NCI-H2029 (cell line): ENCODE data around the gene MAGEF1.
A peak's percentile ranks its signal among the peaks of the same experiment; 100 is the strongest.

ENCODE experiments used
- DNase-seq: peaks from one replicate; lab custom pipeline; 2025; lab: John Stamatoyannopoulos, UW

Gene MAGEF1, protein sequence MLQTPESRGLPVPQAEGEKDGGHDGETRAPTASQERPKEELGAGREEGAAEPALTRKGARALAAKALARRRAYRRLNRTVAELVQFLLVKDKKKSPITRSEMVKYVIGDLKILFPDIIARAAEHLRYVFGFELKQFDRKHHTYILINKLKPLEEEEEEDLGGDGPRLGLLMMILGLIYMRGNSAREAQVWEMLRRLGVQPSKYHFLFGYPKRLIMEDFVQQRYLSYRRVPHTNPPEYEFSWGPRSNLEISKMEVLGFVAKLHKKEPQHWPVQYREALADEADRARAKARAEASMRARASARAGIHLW

GRCh38 chr3:184711493-184712247 is at the start of gene MAGEF1:
MAGEF1 (minus strand) TSS chr3:184712064; CDS start chr3:184711821, 243 bp downstream.
- peak; percentile 74 for DNase-seq

DNA sequence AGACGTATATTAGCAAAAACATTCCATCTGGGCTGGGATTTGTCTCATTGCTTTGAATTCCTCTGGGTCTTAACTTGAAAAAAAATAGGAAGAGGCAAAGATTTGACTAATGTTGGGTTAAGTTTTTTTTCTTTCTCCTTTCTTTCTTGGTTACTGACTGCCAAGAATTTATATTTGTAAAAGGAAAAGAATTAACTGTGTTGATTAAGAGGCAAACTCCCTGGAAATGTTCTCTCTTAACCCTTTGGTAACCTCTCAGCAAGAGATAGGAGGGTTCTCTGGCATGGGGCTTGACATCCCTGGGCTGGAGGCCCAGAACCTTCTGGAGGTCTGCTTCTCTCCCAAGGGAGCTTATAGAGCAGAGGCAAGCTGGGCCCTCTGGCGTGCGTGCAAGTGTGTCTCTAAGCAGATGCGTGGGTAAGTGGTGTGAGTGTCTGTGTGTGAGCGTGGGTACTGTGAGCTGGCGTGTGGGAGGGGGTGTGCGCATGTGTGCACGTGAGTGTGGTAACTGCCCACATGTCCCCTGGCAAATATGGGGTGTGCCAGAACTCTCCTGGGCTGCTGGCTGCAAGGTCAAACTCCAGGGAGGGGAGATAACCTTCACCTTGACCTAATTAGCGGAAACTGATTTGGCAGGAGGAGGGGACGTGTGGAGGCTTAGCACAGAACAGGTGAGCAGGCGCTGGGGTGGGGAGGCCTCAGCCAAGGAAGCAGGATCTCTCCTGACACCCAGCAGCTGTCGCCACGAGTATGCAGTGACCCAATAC is 49.4 kb upstream of the MAGEF1 start:
- DNase-seq, result no peak

DNA sequence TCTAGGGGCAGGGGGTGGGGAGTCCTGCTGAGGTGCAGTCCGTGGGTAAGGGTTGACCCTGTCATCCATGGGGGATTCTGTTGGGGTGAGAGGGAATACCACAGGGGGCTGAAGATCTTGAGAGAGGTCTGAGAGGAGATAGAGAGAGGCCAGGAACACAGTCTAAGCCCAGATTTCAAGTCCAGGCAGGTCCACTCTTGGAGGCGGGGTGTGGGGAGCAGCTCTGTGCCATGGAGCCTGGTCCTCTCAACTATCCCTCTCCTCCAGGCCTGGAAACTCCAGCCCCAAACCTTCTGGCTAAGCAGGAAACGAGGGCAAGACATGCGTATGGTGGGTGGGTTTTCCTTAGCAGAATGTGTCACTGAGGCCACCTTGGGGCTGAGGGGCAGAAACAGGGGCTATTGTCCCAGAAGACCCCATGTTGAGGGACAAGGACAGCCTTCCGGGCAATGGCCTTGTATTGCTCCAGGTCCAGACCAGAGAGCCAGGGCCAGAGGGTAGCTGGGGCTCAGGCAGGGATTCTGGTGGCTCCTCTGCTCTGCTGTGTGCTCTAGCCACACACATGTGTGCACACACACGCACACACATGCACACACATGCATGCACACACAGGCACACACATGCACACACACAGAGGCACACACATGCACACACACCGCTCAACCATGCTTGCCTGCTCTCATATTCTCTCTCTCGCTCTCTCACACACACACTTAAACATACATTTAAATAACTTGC is 48.6 kb upstream of the MAGEF1 start:
- no peak for DNase-seq

DNA sequence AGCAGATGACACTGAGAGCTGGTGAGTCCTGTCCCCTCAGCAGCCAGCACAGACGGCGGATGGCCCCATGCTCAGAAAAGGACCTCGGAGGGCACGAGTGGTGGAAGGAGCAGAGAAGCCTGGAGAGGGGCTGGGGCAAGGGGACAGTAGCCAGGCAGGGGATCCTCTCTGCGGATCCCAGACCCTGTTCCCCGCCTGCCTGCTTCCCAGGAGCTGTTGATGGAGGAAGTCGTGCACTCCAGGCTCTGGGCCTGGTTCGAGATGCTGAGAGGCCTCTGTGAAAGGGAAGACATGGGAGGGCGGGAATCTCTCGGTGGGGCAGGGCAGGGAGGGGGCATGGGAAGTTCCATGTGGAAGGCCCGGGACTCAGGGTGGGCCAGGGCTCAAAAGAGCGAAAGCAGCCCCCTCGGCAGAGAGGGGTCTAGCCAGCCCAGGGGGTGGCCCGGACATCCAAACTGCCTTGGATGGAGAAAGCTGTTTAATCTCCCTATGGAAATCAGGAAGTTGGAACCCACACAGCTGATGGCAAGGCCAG is 47.9 kb upstream of the MAGEF1 start:
- DNase-seq, result no peak

- DNase-seq, result no peak
Measured at GRCh38 chr3:184758056-184758455, 46.2 kb upstream of the MAGEF1 start.

DNA sequence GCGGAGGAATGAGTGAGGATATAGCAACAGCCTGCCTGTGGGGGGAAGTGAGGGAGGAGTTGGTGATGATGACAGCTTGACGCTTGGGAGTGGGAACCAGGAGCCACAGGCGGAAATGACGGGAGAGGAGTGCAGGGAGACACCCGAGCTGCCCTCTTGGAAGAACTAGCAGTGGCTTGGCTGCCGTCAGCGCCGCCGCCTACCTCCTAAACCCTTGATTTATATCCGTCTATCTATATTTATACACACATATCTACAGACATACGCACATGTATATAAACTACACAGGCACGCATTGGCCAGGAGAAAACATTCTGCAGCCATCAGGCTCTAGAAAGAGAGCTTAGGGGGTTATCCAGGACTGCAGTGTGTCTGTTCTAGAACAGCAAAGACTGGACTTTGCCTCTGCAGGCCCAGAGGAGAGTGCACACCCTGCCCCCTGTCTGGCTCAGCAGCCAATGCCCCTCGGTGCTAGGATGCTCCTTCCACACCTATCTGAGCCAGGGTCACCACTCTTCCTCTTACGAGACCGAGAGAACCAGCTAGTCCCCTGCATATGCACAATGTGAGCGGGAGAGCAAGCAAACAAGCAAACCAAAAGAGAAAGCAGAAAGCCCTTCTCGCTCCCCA is 45.3 kb upstream of the MAGEF1 start:
- peak; percentile 25 for DNase-seq

DNA sequence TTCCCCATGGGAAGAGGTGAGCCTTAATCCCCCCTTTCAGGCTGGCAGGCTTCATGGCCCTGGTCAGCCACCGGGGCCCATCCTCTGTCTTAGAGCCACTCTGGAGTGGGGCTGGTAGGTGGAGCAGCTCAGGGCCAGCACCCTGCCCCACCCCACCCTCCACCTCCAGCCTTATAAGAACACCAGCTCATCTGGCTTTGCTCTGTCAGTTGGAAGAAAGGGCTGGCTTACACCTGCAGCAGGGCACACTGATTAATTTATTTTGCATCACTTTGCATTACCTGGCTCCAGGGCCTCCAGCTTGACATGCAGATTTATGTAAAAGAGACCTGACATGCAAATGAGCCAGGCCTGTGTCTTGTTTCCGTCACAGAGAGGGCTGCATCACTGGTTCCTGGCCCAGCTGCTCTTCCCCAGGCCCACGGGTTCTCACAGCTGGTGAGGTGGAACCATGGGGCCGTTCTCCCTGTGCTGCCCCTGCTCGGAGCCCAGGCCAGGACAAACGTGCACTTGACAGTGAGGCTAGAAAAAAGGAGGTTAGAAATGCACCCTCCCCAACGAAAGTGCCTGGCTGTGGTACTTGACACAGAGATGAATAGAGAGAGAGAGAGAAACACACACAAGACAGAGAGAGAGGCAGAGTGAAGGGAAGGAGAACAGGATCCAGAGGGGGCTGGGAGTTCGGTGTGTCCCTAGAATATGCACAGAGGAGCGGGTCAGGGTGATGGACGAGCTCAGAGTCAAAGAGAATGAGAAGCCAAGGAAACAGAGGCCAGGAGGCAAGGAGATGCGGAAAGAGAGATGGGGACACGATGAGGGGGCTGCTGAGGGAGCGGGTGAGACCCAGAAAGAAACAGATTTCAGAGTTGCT is 44.5 kb upstream of the MAGEF1 start:
- DNase-seq, result no peak

DNA sequence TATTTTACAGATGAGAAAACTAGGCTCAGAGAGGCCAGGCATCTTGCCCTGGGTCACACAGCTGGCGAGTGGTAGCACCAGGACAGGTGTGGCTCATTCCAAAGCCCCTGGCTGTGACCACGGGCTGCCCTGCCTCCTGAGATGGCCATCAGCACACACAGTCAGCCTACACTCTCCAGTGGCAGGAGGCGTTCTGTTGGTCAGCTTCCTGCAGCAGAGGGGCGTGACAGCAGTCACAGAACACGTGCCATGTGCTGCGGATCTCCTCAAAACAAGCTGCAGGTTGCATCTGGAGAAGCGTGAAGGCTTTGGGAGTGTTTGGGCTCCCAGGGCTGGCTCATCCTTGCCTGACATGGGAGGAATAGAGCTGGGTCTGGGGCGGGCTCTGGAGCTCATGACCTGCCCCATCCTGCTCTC is 43.5 kb upstream of the MAGEF1 start:
- no peak for DNase-seq

DNA sequence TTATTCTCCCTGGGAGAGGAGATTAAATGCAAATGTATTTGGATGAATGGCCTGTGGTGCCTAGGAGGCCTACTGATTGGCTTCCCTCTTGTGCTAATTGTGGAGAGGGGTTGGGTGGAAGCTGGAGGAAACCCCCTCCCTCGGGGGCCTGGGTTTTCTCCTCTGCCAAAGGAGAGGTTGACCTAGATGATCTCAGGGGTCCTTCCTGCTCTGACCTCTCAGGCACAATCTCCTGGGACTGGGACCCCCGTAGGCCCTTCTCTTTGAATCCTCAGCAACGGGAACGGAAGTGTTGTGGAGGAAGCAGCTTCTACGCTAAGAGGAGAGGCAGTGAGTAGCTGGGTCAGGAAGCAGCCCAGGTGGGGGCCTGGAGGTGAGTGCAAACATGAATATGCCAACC is 40.5 kb upstream of the MAGEF1 start:
- no peak for DNase-seq

- DNase-seq, result no peak
Measured at GRCh38 chr3:184751204-184752040, 39.6 kb upstream of the MAGEF1 start.

DNA sequence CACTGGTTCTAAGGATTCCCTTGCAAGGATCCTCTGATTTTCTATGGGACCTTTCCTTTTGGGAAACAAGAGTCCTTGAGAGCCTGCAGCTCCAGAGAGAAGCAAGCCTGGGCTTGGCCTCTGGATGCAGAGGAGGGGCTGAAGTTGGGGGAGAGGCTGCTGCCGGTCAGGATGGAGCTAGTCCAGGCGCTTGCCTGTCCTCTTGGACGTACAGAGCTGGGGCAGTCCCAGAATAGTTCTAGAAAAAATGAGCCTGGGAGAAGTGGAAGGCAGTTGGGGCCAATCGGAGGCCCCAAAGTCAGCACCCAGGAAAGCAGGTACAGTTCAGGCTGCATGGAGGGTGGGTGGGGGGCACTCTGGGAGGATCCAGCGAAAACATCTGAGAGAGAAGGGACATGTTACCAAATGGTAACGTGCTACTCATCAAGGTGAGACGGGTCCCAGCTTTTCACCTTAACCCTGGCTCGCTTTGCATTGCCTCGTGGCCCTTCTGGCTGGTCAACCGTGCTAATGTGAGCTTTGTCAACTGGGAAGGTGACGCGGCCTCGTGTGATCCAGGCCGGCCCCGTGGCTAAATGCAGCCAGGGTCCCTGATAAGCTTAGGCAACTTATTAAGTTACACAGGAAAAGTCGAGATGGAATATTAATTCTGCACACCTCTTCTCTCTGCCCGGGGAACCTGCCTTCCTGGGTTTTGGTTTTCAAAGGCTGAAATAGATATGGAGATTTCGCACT is 38.7 kb upstream of the MAGEF1 start:
- no peak for DNase-seq

DNA sequence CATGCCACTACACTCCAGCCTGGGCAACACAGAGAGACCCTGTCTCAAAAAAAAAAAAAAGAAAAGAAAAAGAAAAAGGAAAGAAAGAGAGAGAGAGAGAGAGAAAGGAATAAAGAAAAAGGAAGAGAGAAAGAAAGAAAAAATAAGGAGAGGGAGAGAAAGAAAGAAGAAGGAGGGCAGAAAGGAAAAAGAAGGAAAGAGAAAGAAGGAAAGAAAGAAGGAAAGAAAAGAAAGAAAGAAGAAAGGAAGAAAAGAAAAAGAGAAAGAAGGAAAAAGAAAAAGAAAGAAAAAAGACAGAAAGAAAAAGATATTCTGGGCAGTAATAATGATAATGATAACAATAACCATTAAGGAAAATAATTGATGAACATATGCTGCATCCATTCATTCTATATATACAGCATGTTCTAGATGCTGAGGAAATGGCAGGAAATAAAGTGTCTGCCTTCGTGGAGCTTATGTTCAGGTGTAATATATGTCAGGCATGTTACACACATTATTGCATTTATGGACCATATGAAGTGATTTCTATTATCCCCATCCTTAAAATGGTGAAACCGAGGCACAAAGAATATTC is 37.4 kb upstream of the MAGEF1 start:
- DNase-seq, result no peak

DNA sequence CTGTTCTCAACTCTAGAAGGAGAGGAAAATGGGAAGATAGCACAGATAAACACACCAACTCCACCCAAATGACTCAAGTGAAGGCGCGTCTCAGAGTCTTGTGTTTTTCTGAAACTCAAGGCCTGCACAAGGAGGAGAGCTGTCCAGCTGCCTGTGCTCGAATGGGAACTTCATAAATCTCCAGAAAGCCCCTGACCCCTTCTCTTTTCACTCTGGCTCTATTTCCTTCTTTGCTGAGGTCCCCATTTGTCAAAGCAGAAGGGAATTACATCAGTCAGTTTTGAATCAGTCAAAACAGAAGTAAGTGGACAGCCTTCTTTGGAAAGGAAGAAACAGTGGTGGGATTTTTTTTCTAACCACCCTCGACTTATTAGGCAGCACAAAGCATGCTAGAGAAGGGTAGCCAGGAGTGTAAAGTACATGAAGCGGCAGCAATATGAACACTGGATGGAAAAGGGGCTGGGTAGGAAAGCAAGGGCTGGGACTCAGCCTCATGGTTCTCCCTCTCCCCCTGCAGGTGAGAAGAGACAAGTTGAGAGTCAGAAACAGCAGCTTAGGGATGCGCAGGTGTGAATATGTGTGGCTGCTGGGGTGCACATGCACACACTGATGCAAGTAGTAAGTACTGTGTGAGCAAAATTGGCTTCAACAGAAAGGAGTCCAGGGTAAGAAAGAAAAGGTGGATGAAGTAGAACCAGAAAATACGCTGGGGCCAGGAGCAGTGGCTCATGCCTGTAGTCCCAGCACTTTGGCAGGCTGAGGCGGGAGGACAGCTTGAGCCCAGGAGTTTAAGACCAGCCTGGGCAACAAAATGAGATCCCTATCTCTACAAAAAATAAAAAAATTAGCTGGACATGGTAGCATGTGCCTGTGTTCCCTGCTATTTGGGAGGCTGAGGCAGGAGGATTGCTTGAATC is 36.6 kb upstream of the MAGEF1 start:
- DNase-seq, result no peak

GRCh38 chr3:184746131-184747120 is 34.6 kb upstream of the MAGEF1 start:
- DNase-seq, result no peak

DNA sequence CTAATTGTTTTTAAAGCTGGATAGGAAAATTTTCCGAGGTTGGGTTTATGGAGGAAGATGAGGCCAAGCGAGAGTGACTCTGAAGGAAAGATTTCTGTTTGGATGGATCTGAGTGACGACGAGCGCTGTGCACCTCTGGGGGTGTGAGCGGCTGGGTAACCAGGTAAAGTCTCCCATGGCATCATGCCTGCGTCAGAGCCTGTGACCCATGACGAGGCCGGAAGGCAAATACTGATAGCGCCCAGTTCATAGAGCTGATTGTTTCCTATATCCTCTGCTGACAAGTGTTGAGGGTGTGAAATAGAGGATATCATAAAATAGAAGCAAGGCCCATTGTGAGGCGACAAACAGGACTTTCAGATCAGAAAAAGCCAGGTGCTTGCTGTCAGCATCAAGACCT is 33.7 kb upstream of the MAGEF1 start:
- no peak for DNase-seq

DNA sequence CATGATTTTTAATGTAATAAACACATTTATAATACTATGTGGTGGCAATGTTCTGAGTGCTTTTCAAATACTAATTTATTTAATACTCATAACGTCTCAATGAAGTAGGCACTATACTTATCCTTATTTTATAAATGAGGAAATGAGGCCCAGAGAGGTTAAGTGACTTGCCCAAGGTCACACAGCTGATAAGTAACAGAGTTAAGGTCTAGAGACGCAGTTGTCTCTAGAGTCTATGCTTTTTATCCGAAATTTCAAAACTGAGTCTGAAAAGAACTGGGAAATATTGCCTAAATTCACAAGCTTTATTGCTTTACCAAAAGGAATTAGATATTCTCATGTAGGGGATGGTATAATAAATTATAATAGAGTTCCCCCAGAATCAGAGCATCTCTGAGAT is 31.4 kb upstream of the MAGEF1 start:
- DNase-seq, result no peak
